ENCODE measurements around the gene CSNK1G1. TPM values are rescaled to one million over a fixed set of nuclear protein-coding genes. Genes with fewer than 3 reads are reported as not detected.
A peak's percentile ranks its signal among the peaks of the same experiment; 100 is the strongest.

CSNK1G1 gene
- total RNA-seq, 1 donor from 2014 or later, result 37.0 TPM

DNA sequence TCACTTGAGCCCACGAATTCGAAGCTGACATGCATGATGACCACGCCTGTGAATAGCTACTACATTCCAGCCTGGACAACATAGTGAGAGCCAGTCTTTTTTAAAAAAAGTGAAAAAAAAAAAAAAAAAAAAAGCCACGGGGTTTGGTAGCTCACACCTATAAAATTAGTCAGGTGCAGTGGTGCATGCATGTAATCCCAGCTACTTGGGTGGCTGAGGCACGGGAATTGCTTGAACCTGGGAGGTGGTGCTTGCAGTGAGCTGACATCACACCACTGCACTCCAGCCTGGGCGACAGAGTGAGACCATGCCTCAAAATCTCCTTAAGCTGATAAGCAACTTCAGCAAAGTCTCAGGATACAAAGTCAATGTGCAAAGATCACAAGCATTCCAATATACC, 44.4 kb downstream of the CSNK1G1 start:
- FAIRE-seq (no peak), DNase-seq (ENCODE audit: low read depth) (no peak)
- Mint-ChIP-seq H3K36me3 (ENCODE audit: low read depth, unreplicated experiment) (peaks cover 5% of the 10 kb centered on the region), H3K4me3 (ENCODE audit: unreplicated experiment) (no peak overlapping the region), H3K27ac (ENCODE audit: unreplicated experiment) (no peak overlapping the region), H3K4me1 (ENCODE audit: low read depth, unreplicated experiment) (peaks cover 7% of the 10 kb centered on the region), H3K27me3 (ENCODE audit: low read depth, unreplicated experiment) (no peaks in the 10 kb centered on the region), H3K9me3 (ENCODE audit: unreplicated experiment) (no peaks in the 10 kb centered on the region)
- peaks cover 61% of the 10 kb centered on the region for H4K20me1 ChIP-seq (ENCODE audit: insufficient read depth, low read length)
- no peak overlapping the region for H2AFZ ChIP-seq (ENCODE audit: low read depth, low read length)
- no peak overlapping the region for H3K9ac ChIP-seq (ENCODE audit: low read length)
- H3K36me3 ChIP-seq (ENCODE audit: insufficient read depth, low read length), result no peaks in the 10 kb centered on the region
- no peaks in the 10 kb centered on the region for H3K9me3 ChIP-seq (ENCODE audit: insufficient read depth, low read depth, low read length)
- TF ChIP-seq, protein P1, sequence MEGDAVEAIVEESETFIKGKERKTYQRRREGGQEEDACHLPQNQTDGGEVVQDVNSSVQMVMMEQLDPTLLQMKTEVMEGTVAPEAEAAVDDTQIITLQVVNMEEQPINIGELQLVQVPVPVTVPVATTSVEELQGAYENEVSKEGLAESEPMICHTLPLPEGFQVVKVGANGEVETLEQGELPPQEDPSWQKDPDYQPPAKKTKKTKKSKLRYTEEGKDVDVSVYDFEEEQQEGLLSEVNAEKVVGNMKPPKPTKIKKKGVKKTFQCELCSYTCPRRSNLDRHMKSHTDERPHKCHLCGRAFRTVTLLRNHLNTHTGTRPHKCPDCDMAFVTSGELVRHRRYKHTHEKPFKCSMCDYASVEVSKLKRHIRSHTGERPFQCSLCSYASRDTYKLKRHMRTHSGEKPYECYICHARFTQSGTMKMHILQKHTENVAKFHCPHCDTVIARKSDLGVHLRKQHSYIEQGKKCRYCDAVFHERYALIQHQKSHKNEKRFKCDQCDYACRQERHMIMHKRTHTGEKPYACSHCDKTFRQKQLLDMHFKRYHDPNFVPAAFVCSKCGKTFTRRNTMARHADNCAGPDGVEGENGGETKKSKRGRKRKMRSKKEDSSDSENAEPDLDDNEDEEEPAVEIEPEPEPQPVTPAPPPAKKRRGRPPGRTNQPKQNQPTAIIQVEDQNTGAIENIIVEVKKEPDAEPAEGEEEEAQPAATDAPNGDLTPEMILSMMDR (IDR thresholded peaks at IDR 0.05; ENCODE audit: insufficient read depth, low read depth, low read length), result no peak
- no peak for TF ChIP-seq EZH2 (IDR thresholded peaks at IDR 0.05; ENCODE audit: insufficient read depth, low read length)
- peaks cover 75% of the 10 kb centered on the region for H3K79me2 ChIP-seq (ENCODE audit: insufficient read depth, low read length)
- H3K27me3 ChIP-seq (ENCODE audit: insufficient read depth, low read length), result no peaks in the 10 kb centered on the region
- H3K4me2 ChIP-seq (ENCODE audit: low read length), result no peak overlapping the region
- no peak overlapping the region for H3K27ac ChIP-seq (ENCODE audit: low read depth, low read length)
- H3K4me1 ChIP-seq (ENCODE audit: insufficient read depth, low read length), result no peaks in the 10 kb centered on the region
- H3K4me3 ChIP-seq (ENCODE audit: insufficient read depth, low read depth, low read length), result no peak overlapping the region

DNA sequence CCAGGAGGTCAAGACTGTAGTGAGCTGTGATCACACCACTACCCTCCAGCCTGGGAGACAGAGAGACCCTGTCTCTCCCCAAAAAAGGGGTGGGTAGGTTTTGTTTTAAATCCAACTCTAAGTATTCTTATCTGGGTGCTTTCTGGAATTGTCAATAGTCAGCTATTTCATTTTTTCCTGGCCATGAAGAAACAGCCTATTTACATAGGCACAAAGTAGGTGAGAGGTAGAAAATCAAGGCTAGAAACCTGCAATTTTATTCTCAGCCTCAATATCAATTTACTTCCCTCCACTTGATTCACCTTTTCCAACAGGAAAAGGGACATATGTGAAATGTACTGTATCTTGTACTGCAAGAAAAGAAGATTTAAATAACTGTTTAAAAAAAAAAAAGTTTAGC, 45.9 kb downstream of the CSNK1G1 start:
- H3K4me1 Mint-ChIP-seq (ENCODE audit: low read depth, unreplicated experiment), result peaks cover 6% of the 10 kb centered on the region
- FAIRE-seq, result no peak
- peak overlapping the region; percentile 41 for H3K27ac Mint-ChIP-seq (ENCODE audit: unreplicated experiment)

DNA sequence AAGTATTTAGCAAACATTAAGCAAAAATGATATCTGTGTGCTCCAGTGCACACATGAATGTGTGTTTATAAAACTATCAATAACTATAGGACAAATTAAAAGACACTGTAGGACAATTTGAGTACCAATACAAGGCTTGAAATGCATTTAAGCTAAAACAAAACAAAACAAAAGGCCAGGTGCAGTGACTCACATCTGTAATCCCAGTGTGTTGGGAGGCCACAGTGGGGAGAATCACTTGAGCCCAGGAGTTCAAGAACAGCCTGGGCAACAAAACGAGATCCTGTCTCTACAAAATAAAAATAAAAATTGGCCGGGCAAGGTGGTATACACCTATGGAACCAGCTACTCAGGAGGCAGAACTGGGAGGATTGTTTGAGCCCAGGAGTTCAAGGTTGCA, 50.7 kb downstream of the CSNK1G1 start:
- Histone ChIP-seq H3K4me3 (ENCODE audit: insufficient read depth, low read depth, low read length) (no peak overlapping the region), H3K27me3 (ENCODE audit: insufficient read depth, low read length) (no peaks in the 10 kb centered on the region), H3K36me3 (ENCODE audit: insufficient read depth, low read length) (peaks cover under 1% of the 10 kb centered on the region), H2AFZ (ENCODE audit: low read depth, low read length) (no peak overlapping the region), H3K79me2 (ENCODE audit: insufficient read depth, low read length) (peaks cover 67% of the 10 kb centered on the region), H3K9ac (ENCODE audit: low read length) (no peak overlapping the region), H3K27ac (ENCODE audit: low read depth, low read length) (no peak overlapping the region), H3K4me2 (ENCODE audit: low read length) (no peak overlapping the region), H3K4me1 (ENCODE audit: insufficient read depth, low read length) (no peaks in the 10 kb centered on the region), H4K20me1 (ENCODE audit: insufficient read depth, low read length) (peaks cover 59% of the 10 kb centered on the region), H3K9me3 (ENCODE audit: insufficient read depth, low read depth, low read length) (no peaks in the 10 kb centered on the region)
- no peak for TF ChIP-seq EZH2 (IDR thresholded peaks at IDR 0.05; ENCODE audit: insufficient read depth, low read length)
- TF ChIP-seq, protein P1 (IDR thresholded peaks at IDR 0.05; ENCODE audit: insufficient read depth, low read depth, low read length), result no peak
- no peaks in the 10 kb centered on the region for H3K27me3 Mint-ChIP-seq (ENCODE audit: low read depth, unreplicated experiment)
- no peak overlapping the region for H3K4me3 Mint-ChIP-seq (ENCODE audit: unreplicated experiment)
- H3K27ac Mint-ChIP-seq (ENCODE audit: unreplicated experiment), result no peak overlapping the region
- no peaks in the 10 kb centered on the region for H3K9me3 Mint-ChIP-seq (ENCODE audit: unreplicated experiment)
- no peaks in the 10 kb centered on the region for H3K4me1 Mint-ChIP-seq (ENCODE audit: low read depth, unreplicated experiment)
- peaks cover 4% of the 10 kb centered on the region for H3K36me3 Mint-ChIP-seq (ENCODE audit: low read depth, unreplicated experiment)
- no peak for FAIRE-seq
- no peak for DNase-seq (ENCODE audit: low read depth)

More for the DNA sequence above, 45.9 kb downstream of the CSNK1G1 start:
- H3K36me3 Mint-ChIP-seq (ENCODE audit: low read depth, unreplicated experiment), result peaks cover 5% of the 10 kb centered on the region
- H3K27me3 ChIP-seq (ENCODE audit: insufficient read depth, low read length), result no peaks in the 10 kb centered on the region
- H3K9me3 ChIP-seq (ENCODE audit: insufficient read depth, low read depth, low read length), result no peaks in the 10 kb centered on the region
- DNase-seq (ENCODE audit: low read depth), result no peak
- H3K9ac ChIP-seq (ENCODE audit: low read length), result no peak overlapping the region
- no peak overlapping the region for H2AFZ ChIP-seq (ENCODE audit: low read depth, low read length)
- H3K4me2 ChIP-seq (ENCODE audit: low read length), result no peak overlapping the region
- no peak overlapping the region for H3K4me3 ChIP-seq (ENCODE audit: insufficient read depth, low read depth, low read length)
- peaks cover 63% of the 10 kb centered on the region for H4K20me1 ChIP-seq (ENCODE audit: insufficient read depth, low read length)
- no peaks in the 10 kb centered on the region for H3K4me1 ChIP-seq (ENCODE audit: insufficient read depth, low read length)
- peaks cover 76% of the 10 kb centered on the region for H3K79me2 ChIP-seq (ENCODE audit: insufficient read depth, low read length)
- no peaks in the 10 kb centered on the region for H3K36me3 ChIP-seq (ENCODE audit: insufficient read depth, low read length)
- TF ChIP-seq, protein P1 (IDR thresholded peaks at IDR 0.05; ENCODE audit: insufficient read depth, low read depth, low read length), result no peak
- TF ChIP-seq EZH2 (IDR thresholded peaks at IDR 0.05; ENCODE audit: insufficient read depth, low read length), result no peak
- H3K9me3 Mint-ChIP-seq (ENCODE audit: unreplicated experiment), result no peaks in the 10 kb centered on the region
- no peak overlapping the region for H3K27ac ChIP-seq (ENCODE audit: low read depth, low read length)
- no peaks in the 10 kb centered on the region for H3K27me3 Mint-ChIP-seq (ENCODE audit: low read depth, unreplicated experiment)
- no peak overlapping the region for H3K4me3 Mint-ChIP-seq (ENCODE audit: unreplicated experiment)
